Tibial nerve (tissue), 4 donors: ENCODE data around the gene GBF1. TPM values are rescaled to one million over a fixed set of nuclear protein-coding genes. Genes with fewer than 3 reads are reported as not detected.

Experiments used
- DNase-seq, 2 donors: peaks; one replicate each; pipeline ENCODE4 v3.0.0-alpha.2; 2019; ENCODE audit warnings: low spot score in 2 of 2
- H3K27ac ChIP-seq, 4 donors: fragments of 200-600 bp; sonication (generic) in 3 of 4; one replicate each; pipeline ENCODE4 v1.5.1; 2017 to 2019; ENCODE audit warnings: mild to moderate bottlenecking in 1 of 4
- H3K27me3 ChIP-seq, 2 donors: fragments of 200-600 bp; sonication (generic) in 1 of 2; one replicate each; pipeline versions ENCODE4 v1.5.1 to v1.6.0; 2017 to 2019
- H3K36me3 ChIP-seq, 3 donors: fragments of 200-600 bp; sonication (generic); one replicate each; pipeline ENCODE4 v1.5.1; 2018 to 2019
- H3K4me1 ChIP-seq, 4 donors: fragments of 200-600 bp; sonication (generic) in 3 of 4; one replicate each; pipeline ENCODE4 v1.5.1; 2017 to 2019
- H3K4me3 ChIP-seq, 4 donors: fragments of 200-600 bp; sonication (generic) in 3 of 4; one replicate each; pipeline ENCODE4 v1.5.1; 2017 to 2019; ENCODE audit warnings: mild to moderate bottlenecking in 1 of 4, moderate library complexity in 1 of 4
- H3K9me3 ChIP-seq, 4 donors: fragments of 200-600 bp; sonication (generic) in 3 of 4; one replicate each; pipeline ENCODE4 v1.5.1; 2017 to 2019
- EP300 ChIP-seq, 2 donors: sonication (generic); formaldehyde crosslinking; IDR thresholded peaks; one replicate each; pipeline ENCODE4 v1.6.1; 2017; ENCODE audit warnings: antibody characterized with exemption in 2 of 2, mild to moderate bottlenecking in 1 of 2
- POLR2A ChIP-seq, 2 donors: fragments of 450-650 bp; IDR thresholded peaks; one replicate each; pipeline ENCODE4 v1.6.1; 2017; ENCODE audit warnings: antibody characterized with exemption in 2 of 2, mild to moderate bottlenecking in 2 of 2, moderate library complexity in 2 of 2
- WGBS, 2 donors: methylation state at CpG; one replicate each; pipeline ENCODE4 v1.1.5; 2018; 5-methylcytosine and 5-hydroxymethylcytosine counted together
- total RNA-seq, 4 donors: library from RNA; depleted of rRNA; stranded (reverse); fragments of >200 nt; gene quantifications; one replicate each; pipeline ENCODE4 v1.1.0, GENCODE V29; 2016
- TF ChIP-seq, protein P1 (sequence below), 5 experiments: fragments of 200-600 bp in 3 of 5; fragments of 450-650 bp in 2 of 5; sonication (generic) in 3 of 5; IDR thresholded peaks; one replicate each; pipeline ENCODE4 v1.5.1; 2016 to 2019; ENCODE audit warnings: antibody characterized with exemption in 5 of 5, mild to moderate bottlenecking in 3 of 5, moderate library complexity in 2 of 5

GBF1 gene
- total RNA-seq, 4 donors from 2014 or later: 31.0 to 38.0 (median 36.1) TPM

DNA sequence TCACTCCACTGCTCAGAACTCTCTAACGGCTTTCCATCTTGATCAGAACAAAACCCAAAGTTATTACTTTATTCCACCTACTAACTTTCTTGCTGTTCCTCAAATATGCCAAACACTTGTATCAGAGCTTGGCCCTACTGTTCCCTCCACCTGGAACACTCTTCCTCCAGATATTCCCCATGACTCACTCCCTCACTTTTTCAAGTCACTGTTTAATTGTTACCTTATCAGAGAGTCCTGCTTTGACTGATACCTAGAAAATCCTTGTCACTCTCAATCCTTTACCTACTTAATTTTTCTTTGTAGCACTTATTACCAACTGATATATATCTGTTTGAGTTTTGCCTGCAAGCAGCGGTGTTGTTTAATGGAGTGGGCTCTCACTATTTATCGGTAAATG lies 144.6 kb downstream of the GBF1 start:
- H3K27me3 ChIP-seq: no peaks in the 10 kb centered on the region
- H3K4me1 ChIP-seq: peaks cover 0 to 18% (median 8%) of the 10 kb centered on the region in 4 donors
- TF ChIP-seq, protein P1, sequence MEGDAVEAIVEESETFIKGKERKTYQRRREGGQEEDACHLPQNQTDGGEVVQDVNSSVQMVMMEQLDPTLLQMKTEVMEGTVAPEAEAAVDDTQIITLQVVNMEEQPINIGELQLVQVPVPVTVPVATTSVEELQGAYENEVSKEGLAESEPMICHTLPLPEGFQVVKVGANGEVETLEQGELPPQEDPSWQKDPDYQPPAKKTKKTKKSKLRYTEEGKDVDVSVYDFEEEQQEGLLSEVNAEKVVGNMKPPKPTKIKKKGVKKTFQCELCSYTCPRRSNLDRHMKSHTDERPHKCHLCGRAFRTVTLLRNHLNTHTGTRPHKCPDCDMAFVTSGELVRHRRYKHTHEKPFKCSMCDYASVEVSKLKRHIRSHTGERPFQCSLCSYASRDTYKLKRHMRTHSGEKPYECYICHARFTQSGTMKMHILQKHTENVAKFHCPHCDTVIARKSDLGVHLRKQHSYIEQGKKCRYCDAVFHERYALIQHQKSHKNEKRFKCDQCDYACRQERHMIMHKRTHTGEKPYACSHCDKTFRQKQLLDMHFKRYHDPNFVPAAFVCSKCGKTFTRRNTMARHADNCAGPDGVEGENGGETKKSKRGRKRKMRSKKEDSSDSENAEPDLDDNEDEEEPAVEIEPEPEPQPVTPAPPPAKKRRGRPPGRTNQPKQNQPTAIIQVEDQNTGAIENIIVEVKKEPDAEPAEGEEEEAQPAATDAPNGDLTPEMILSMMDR (IDR thresholded peaks at IDR 0.05): no peak
- no peak for TF ChIP-seq POLR2A (IDR thresholded peaks at IDR 0.05)
- no peak for TF ChIP-seq EP300 (IDR thresholded peaks at IDR 0.05)
- no peaks in the 10 kb centered on the region for H3K36me3 ChIP-seq
- no peak overlapping the region for H3K4me3 ChIP-seq
- H3K9me3 ChIP-seq: no peaks in the 10 kb centered on the region
- WGBS, 2 donors: 85 to 90% methylated on average over 3 of the region's 3 CpGs
- no peak overlapping the region for H3K27ac ChIP-seq
- no peak for DNase-seq

DNA sequence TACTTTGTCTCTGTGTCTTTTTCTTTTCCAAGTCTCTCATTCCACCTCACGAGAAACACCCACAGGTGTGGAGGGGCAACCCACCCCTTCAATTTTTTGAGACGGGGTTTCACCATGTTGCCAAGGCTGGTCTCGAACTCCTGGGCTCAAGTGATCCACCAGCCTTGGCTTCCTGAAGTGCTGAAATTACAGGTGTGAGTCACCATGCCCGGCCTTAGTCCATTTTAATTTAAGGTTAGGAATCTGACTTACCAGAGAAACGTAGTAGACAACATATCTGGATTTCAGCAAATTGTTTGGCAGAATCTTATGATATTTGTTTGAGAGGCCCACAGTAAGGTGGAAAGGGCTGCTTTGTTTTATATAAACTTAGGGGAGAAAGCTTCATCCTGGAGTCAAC lies 147.0 kb downstream of the GBF1 start:
- WGBS, 2 donors: 91 to 92% methylated on average over 5 of the region's 5 CpGs
- Histone ChIP-seq H3K4me1 (peaks cover 0 to 31% (median 20%) of the 10 kb centered on the region in 4 donors), H3K9me3 (no peaks in the 10 kb centered on the region), H3K36me3 (peaks cover 0 to 7% (median 0%) of the 10 kb centered on the region in 3 donors), H3K27me3 (no peaks in the 10 kb centered on the region), H3K4me3 (no peak overlapping the region), H3K27ac (no peak overlapping the region)
- DNase-seq: no peak
- TF ChIP-seq, protein P1 (IDR thresholded peaks at IDR 0.05): no peak
- TF ChIP-seq POLR2A (IDR thresholded peaks at IDR 0.05) (no peak), EP300 (IDR thresholded peaks at IDR 0.05) (no peak)

DNA sequence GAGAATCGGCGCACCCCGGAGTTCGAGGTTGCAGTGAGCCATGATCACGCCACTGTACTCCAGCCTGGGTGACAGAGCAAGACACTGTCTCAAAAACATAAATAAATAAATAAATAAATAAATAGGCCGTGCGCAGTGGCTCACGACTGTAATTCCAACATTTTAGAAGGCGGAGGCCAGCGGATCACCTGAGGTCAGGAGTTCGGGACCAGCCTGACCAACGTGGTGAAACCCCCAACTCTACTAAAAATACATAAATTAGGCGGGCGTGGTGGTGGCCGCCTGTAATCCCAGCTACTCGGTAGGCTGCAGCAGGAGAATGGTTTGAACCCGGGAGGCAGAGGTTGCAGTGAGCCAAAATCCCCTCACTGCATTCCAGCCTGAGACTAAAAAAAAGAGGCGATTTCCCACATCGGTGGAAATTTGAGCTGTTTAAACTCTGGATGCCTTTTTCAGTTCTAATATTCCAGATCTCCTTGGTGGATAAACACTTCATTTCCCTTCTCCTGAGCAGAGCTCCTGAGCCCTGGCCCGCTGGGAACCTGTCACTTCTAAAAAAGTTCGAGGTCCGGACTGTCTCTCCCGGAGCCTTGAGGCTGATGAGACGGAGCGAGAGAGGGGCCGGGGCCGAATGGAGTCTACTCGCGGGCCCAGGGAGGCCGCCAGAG lies 148.2 kb downstream of the GBF1 start:
- Histone ChIP-seq H3K27ac (peak overlapping the region; percentile 86 to 98 (median 95)), H3K4me3 (peak overlapping the region; percentile 54 to 80 (median 77)), H3K36me3 (peaks cover 0 to 19% (median 0%) of the 10 kb centered on the region in 3 donors), H3K4me1 (peaks cover 0 to 43% (median 22%) of the 10 kb centered on the region in 4 donors), H3K27me3 (no peaks in the 10 kb centered on the region), H3K9me3 (no peaks in the 10 kb centered on the region)
- TF ChIP-seq POLR2A (IDR thresholded peaks at IDR 0.05): no peak
- TF ChIP-seq, protein P1 (IDR thresholded peaks at IDR 0.05): peak in 3 of 5 experiments; percentile 95
- WGBS, 2 donors: 34 to 37% methylated on average over 28 to 30 of the region's 30 CpGs
- DNase-seq: no peak

DNA sequence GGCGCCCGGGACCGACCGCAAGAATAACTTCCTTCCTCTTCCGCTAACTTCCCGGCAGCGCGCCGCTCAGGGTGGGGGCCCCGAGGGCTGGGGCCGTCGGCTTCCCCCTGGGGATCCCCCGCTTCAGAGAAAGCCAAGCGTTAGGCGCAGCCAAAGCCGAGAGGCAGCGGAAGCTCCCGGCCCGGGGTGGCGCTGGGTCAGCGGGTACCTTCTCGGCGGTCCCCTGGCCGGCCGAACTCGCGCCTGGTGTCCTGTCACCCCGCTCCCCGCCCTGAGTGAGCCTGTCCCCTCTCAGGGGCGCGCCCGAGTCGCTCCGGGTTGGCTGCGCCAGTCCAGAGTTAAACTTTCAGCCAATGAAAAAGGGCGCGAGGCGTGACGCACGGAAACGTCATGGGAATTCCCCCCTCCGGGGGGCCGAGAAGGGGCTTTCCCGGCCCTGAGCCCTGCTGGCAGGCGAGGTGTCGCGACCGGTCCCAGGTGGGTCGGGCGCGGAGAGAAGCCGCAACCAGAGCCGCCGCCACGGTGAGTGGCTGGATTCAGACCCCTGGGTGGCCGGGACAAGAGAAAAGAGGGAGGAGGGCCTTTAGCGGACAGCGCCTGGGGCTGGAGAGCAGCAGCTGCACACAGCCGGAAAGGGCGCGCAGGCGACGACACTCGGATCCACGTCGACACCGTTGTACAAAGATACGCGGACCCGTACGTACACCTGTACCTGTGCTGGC lies 148.9 kb downstream of the GBF1 start:
- 0 to 1% methylated on average over 29 to 34 of the region's 71 CpGs for WGBS, 2 donors
- TF ChIP-seq POLR2A (IDR thresholded peaks at IDR 0.05) (peak; percentile 18 to 75), EP300 (IDR thresholded peaks at IDR 0.05) (peak; percentile 63 to 91)
- TF ChIP-seq, protein P1 (IDR thresholded peaks at IDR 0.05): peak in 2 of 5 experiments; percentile 99 to 100
- Histone ChIP-seq H3K4me1 (peaks cover 0 to 49% (median 27%) of the 10 kb centered on the region in 4 donors), H3K4me3 (peak overlapping the region; percentile 54 to 80 (median 77)), H3K27me3 (no peaks in the 10 kb centered on the region), H3K36me3 (peaks cover 0 to 20% (median 0%) of the 10 kb centered on the region in 3 donors), H3K9me3 (no peaks in the 10 kb centered on the region), H3K27ac (peak overlapping the region; percentile 86 to 98 (median 95))
- peak; percentile 82 to 89 for DNase-seq
